ENCODE data around the gene GPAM. TPM values are rescaled to one million over a fixed set of nuclear protein-coding genes. Genes with fewer than 3 reads are reported as not detected.

Gene GPAM
- total and polyA plus RNA-seq, 3 donors from 2014 or later, result 25.1 to 37.6 (median 36.7) TPM

GRCh38 chr10:112225771-112226438, 42.3 kb upstream of the GPAM start:
- intact Hi-C loops (cut with DNase I; ENCODE audit: low total_unique reads), result no loop called here
- DNase-seq, result no peak
- Histone ChIP-seq H3K9me3 (no peaks in the 10 kb centered on the region), H3K27ac (no peak overlapping the region), H3K36me3 (ENCODE audit: low read depth, missing control alignments) (no peaks in the 10 kb centered on the region), H3K4me1 (no peaks in the 10 kb centered on the region), H3K27me3 (no peaks in the 10 kb centered on the region), H3K4me3 (no peak overlapping the region)
- 92 to 95% methylated on average over 4 of the region's 4 CpGs for whole genome bisulfite sequencing, 2 donors
- TF ChIP-seq CTCF (IDR thresholded peaks at IDR 0.05), result no peak
- no peak for TF ChIP-seq POLR2A (IDR thresholded peaks at IDR 0.05)

GRCh38 chr10:112224933-112225529, 41.5 kb upstream of the GPAM start:
- no peaks in the 10 kb centered on the region for H3K36me3 ChIP-seq (ENCODE audit: low read depth, missing control alignments)
- no peak overlapping the region for H3K27ac ChIP-seq
- no peaks in the 10 kb centered on the region for H3K9me3 ChIP-seq
- 95 to 97% methylated on average over 2 to 3 of the region's 3 CpGs for WGBS, 2 donors
- H3K27me3 ChIP-seq, result no peaks in the 10 kb centered on the region
- TF ChIP-seq CTCF (IDR thresholded peaks at IDR 0.05) (no peak), POLR2A (IDR thresholded peaks at IDR 0.05) (no peak)
- H3K4me3 ChIP-seq, result no peak overlapping the region
- DNase-seq, result no peak
- intact Hi-C loops (cut with DNase I; ENCODE audit: low total_unique reads), result no loop called here
- no peaks in the 10 kb centered on the region for H3K4me1 ChIP-seq

GRCh38 chr10:112223725-112224124, 40.2 kb upstream of the GPAM start:
- Histone ChIP-seq H3K27ac (no peak overlapping the region), H3K9me3 (no peaks in the 10 kb centered on the region), H3K27me3 (no peaks in the 10 kb centered on the region), H3K4me3 (no peak overlapping the region), H3K4me1 (no peaks in the 10 kb centered on the region), H3K36me3 (ENCODE audit: low read depth, missing control alignments) (no peaks in the 10 kb centered on the region)
- intact Hi-C loops (cut with DNase I; ENCODE audit: low total_unique reads), result no loop called here
- TF ChIP-seq POLR2A (IDR thresholded peaks at IDR 0.05) (no peak), CTCF (IDR thresholded peaks at IDR 0.05) (no peak)
- WGBS, 2 donors, result 56 to 61% methylated on average over 2 of the region's 2 CpGs
- DNase-seq, result no peak

GRCh38 chr10:112222799-112223198, 39.2 kb upstream of the GPAM start:
- Histone ChIP-seq H3K4me3 (no peak overlapping the region), H3K27me3 (no peaks in the 10 kb centered on the region), H3K4me1 (no peaks in the 10 kb centered on the region), H3K36me3 (ENCODE audit: low read depth, missing control alignments) (no peaks in the 10 kb centered on the region), H3K9me3 (no peaks in the 10 kb centered on the region), H3K27ac (no peak overlapping the region)
- WGBS, 2 donors, result 90 to 100% methylated on average over 2 of the region's 2 CpGs
- intact Hi-C loops (cut with DNase I; ENCODE audit: low total_unique reads), result no loop called here
- TF ChIP-seq CTCF (IDR thresholded peaks at IDR 0.05) (no peak), POLR2A (IDR thresholded peaks at IDR 0.05) (no peak)
- no peak for DNase-seq

GRCh38 chr10:112221545-112221944, 38.0 kb upstream of the GPAM start:
- H3K36me3 ChIP-seq (ENCODE audit: low read depth, missing control alignments), result no peaks in the 10 kb centered on the region
- H3K27me3 ChIP-seq, result no peaks in the 10 kb centered on the region
- TF ChIP-seq CTCF (IDR thresholded peaks at IDR 0.05), result no peak
- TF ChIP-seq POLR2A (IDR thresholded peaks at IDR 0.05), result no peak
- H3K4me1 ChIP-seq, result no peaks in the 10 kb centered on the region
- intact Hi-C loops (cut with DNase I; ENCODE audit: low total_unique reads), result no loop called here
- no peaks in the 10 kb centered on the region for H3K9me3 ChIP-seq
- H3K27ac ChIP-seq, result no peak overlapping the region
- H3K4me3 ChIP-seq, result no peak overlapping the region
- DNase-seq, result no peak
- 81 to 93% methylated on average over 3 of the region's 3 CpGs for WGBS, 2 donors
